HG03196 (cell line): ENCODE data around the gene PGD.
"Not testable (repeated sequence)": the region's sequence is repeated elsewhere in the genome, so short reads cannot be mapped to it uniquely, and the experiment has no call there.

ENCODE experiments used
- ATAC-seq: cut with Tn5 transposase; IDR thresholded peaks from one replicate; pipeline ENCODE4 v1.9.1; 2021; ENCODE audit not compliant: unreplicated experiment

Gene PGD

DNA sequence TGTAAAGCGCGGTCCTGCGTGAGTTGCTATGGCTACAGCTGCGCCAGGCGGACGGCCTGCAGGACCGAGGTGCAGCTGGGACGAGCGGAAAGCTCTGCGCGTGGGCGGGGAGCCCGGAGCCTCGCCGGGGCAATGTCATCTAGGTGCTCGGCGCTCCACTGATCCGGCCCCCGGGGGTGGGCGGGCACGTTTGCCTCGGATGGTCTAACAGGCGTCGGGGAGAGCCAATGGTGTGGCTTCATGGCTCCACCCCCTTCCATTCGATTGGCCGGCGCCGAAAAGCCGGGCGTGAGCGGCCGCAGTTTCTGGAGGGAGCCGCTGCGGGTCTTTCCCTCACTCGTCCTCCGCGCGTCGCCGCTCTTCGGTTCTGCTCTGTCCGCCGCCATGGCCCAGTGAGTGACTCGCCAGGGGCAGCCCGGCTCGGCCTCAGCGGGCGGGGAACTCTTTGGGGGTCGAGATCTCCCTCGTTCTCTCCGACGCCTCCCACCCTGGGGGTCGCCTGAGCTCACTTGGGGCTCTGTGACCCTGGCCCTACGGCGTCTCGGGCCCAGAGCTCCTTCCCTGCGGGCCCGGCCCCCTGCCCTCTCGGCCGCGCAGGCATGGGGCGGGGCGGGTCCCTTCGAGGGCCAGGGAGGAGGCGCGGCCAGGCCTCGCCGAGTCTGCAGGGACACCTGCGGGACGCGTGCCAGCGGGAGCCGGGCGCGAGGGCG is at the start of gene PGD:
PGD (plus strand) TSS at position 331 of the 710 bp plus-strand sequence; CDS start at position 385, 54 bp downstream.
- peak; percentile 91 for ATAC-seq

DNA sequence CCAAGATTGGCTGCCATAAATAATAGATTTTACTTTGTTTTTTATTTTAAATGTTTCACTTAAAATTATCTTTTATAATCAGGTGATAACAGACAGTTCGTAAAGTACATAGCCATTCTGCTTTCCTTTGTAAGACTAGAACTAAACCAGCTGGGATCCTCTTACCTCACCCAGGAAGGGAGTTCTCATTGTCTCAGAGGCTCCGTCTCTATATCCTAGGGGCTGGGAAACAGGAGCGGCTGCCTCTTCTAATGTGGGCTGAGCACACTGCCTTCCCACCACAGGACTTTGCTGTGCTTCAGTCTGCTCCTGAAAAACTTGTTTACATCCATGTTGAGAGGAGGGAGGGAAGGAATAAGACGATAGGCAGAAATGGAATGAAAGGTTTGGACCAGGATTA is 45.6 kb upstream of the PGD start:
- no peak for ATAC-seq

DNA sequence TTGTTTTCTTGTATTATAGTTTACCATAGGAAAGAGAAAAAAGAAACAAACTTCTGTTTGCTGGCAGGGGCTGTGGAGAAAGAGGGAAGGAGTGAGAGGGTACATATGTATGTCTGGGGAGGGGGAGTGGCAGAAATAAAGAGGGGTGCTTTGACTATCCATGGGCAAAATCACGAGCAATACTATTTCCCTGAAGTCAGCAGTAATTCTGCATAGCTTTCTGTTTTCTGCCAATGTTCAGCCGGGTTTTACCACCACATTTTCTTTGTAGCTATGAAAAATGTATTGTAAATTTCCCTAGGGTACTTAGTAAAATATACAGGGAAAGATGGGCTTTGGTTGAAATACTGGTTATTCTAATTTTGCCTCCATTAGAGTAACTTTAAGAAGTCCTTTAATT is 45.2 kb upstream of the PGD start:
- ATAC-seq: no peak

DNA sequence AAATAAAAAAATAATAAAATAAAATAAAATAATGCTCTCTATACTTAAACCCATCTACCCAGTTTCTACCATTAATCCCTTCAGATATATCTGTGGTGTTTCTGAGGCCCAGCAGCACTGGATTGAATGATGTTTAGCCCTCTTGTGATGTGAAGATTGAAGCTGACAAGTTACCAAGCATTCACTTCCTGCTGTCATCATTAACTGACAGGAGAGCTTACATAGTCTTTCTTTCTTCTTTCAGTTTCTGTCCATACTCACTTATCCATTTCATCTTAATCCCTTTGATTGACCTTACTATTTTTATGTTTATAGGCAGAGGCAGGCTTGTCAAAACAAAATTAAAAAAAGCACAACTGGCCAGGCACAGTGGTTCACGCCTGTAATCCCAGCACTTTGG is 38.8 kb upstream of the PGD start:
- ATAC-seq: no peak

DNA sequence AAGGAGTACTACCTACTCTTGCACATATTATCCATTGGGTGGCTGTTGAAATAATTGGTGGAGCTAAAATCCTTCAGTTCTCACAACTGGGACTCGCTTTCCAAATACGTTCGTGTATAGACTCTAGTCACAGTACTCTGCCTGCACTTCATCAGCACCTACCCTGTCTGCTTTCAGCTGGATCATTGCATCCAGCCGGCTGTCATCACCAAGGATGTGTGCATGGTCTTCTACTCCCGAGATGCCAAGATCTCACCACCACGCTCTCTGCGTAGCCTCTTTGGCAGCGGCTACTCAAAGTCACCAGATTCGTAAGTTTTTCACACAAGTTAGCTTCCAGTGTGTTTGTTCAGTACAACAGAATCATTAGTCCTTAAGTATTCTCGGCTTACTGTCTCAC is 37.3 kb upstream of the PGD start:
- no peak for ATAC-seq

DNA sequence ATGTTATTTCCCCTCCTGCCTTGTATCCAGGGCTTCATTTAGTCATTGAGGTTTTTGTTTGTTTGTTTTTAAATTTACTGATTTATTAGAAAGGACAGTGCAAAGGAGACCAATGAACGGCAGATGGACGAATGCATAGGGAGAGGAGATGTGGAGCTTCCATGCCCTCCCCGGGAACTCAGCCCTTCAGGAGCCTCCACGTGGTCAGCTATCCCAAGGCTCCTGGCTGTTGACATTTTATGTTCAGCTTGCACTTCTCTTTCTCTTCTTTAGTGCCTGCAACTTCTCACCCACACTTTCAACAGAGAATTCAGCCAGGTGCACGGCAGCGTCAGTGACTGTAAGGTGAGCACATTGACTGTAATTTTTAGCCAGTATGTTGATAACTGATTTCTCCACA is 30.7 kb upstream of the PGD start:
- no peak for ATAC-seq

DNA sequence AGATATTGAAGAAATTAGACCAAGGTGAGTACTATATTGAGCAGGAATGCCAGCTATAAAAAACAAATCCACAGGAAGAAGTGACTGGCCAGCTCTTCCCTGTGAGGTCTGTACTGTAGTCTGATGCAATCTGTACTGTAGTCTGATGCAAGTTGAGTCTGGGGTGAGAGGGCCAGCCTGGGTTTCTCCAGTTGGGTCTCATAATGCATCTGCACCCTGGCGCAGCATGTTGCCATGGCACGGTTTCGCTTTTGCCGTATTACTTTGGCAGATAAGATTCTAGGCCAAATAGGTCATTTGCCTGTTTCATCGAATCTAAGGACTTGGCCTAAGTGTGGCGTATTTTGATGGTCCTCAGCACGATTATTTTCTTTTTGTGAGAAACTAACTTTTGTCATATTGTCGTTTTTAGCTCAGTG is 24.4 kb upstream of the PGD start:
- no peak for ATAC-seq

DNA sequence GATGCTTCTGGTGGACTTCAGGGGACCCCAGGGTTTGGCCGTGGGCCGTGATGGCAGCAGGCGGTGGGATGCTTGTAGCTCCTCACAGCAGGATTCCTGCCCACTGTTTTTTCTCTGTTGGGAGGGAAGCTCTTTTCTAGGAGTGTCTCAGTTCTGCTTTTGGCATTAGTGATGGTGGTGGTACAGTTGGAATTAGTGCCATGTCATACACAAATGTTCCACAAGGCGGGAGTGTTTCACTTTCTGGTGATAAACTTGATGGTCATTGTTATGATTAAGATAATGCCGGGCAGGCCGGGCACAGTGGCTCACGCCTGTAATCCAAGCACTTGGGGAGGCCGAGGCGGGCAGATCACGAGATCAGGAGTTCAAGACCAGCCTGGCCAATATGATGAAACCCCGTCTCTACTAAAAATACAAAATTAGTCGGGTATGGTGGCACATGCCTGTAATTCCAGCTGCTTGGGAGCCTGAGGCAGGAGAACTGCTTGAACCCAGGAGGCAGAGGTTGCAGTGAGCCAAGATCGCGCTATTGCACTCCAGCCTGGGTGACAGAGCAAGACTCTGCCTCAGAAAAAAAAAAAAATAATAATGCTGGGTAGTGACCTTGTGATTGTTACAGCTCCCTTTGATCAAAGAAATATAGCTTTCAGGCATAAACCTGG is 21.4 kb upstream of the PGD start:
- not testable (repeated sequence) for ATAC-seq

DNA sequence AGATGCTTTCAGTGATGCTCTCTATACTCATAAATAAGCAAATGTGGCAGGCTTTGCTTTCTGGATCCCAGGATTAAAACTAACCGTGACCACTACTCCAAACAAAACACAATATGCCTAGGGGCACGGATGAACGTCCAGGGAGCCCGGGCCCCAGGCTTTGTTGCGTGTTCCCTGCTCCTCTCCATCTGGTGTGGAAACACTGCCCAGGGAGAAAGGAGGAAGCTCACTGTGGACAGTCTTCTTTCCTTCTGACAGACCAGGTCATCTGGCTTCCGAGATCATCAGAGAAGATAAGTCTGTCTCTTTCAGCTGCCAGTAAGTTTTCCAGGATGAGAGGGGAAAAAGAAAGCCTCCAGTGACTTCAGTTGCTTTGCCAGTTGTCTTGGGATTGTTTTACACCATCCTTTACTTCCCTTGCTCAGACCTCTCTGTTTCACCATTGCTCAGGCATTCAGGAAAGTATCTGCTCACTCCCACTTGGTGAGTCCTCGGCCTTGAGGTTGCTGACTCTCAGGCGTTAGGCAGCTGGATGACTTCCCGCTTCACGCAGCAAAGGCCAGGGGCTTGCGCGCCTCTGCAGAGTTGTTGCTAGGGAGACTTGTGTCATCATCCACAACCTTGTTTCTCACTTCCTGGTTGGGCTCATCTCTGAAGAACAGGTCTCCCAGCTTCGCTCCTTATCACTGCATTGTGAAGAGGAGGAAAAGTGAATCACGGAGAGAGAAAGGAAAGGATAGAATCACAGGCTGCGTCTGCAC is 20.6 kb upstream of the PGD start:
- ATAC-seq: no peak

DNA sequence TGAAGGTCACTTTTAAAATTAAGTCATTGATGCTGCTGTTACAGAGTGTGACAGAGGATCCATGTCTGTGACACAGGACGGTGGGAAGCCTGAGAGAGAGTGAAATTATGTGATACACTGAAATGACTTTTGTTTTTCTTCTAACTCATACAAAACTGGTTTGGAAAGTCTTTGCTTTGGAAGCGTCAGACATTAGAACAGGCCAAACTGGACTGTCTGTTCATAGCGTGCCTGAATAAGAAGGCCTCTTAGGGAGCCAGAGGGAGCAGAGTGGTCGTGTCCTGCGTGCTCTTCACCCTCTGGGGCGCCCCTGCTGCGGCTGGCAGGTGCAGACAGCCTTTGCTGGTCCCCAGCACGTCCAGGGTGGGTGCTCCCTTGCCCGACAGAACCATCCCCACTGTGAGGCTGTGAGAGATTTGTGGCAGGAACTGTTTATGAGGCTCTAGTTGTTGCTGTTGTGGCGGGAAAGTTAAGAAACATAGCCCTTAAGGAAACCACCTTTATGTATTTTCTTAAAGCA is 19.7 kb upstream of the PGD start:
- no peak for ATAC-seq

DNA sequence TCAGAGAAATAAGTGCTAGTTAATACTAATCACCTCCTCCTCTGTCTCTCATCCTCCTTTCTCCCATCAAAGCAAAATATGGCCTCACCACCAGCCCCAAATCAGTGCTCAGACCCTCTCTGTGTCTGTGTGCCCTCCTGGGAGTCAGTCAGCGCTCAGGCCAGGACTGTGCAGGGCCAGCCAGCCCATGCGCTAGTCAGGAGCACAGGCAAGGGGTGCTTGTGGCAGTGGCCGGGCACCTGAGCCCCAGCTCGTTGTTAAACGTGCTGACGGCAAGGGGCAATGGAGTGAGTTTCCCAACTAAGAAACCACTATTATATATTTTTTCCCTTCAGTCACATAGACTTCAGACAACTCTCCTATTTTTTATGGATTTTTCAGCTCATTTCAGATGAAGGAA is 19.2 kb upstream of the PGD start:
- ATAC-seq: no peak

DNA sequence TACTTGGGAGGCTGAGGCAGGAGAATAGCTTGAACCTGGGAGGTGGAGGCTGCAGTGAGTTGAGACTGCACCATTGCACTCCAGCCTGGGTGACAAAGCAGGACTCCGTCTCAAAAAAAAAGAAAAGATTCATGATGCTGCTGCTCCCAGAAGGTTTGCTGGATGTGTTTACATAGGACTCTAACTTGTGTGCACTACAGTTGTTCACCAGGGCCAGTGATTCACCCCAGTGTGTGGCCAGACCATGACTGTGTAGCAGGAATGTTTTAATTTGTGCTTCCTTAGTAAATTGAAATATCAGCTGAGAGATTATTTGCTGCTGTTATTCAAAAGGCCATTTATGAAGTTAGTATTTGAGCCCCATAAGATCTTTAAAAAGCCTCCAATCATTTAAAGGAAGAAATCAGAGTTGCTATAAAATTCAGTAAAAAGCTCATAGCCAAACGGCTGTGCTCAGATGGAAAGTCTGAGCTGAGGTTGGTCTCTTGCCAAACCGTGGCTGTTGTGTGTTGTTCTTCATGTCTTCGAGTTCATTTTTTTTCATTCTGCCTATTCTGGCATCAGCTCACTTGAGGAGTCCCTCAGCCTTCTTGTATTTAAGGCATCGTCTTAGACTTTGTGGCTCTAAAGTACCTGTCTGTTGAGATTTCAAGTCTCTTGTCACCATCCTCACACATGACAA is 18.1 kb upstream of the PGD start:
- no peak for ATAC-seq

DNA sequence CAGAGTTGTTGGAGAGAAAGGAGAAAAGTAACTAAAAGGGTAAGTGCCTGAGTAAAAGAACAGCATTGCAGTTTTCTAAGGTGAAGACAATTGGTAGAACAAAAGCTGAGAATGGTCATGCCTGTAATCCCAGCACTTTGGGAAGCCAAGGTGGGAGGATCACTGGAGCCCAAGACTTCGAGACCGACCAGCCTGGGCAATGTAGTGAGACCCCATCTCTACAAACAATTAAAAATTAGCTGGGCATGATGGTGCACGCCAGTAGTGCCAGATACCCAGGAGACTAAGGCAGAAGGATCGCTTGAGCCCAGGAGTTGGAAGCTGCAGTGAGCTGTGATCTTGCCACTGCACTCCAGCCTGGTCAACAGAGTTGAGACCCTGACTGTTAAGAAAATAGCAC is 15.2 kb upstream of the PGD start:
- ATAC-seq: no peak

DNA sequence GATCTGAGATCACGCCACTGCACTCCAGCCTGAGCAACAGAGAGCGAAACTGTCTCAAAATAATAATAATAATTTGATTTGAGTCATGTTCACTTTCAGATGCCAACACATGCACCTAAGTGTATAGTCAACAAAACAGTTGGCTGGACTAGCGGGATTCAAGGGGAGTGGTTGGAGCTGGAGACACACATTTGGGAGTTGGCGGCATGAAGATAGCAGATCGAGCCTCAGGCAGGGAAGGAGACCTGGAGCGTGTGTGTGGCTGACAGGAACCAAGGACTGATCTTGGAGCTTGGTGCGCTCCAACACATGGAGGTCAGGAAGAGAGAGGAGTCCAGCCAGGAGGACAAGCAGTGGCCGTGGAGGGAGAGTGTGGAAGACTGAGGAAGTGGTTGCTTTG is 14.6 kb upstream of the PGD start:
- ATAC-seq: no peak

DNA sequence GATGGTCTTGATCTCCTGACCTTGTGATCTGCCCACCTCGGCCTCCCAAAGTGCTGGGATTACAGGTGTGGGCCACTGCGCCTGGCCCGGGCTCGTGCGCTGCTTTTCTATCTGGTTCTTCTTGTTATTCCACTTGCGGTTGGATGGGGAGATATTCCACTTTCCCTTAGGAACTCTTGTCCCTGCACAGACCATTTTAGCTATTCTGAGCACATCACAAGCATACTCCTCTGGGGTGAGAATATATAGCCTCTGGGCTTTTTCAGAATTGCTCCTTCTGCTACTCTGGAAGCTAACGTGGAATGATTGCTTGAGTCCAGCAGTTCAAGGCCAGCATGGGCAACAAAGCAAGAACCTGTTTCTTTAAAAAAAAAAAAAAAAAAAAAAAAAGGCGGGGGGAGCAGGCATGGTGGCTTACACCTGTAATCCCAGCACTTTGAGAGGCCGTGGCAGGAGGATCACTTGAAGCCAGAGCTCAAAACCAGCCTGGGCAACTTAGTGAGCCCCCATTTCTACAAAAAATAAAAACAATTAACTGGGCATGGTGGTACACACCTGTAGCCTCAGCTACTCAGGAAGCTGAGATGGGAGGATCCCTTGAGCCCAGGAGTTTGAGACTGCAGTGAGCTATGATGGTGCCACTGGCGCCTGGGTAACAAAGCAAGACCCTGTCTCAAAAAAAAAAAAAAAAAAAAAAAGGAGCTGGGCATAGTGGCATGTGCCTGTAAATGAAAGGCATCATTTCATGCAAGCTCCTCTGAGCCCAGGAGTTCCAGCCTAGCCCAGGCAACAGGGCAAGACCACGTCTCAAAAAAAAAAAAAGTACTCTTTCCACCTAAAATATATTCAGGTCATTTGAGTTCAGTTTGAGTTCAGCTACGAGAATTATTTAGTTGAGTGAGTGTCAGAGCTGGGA is 11.8 kb upstream of the PGD start:
- ATAC-seq: no peak

DNA sequence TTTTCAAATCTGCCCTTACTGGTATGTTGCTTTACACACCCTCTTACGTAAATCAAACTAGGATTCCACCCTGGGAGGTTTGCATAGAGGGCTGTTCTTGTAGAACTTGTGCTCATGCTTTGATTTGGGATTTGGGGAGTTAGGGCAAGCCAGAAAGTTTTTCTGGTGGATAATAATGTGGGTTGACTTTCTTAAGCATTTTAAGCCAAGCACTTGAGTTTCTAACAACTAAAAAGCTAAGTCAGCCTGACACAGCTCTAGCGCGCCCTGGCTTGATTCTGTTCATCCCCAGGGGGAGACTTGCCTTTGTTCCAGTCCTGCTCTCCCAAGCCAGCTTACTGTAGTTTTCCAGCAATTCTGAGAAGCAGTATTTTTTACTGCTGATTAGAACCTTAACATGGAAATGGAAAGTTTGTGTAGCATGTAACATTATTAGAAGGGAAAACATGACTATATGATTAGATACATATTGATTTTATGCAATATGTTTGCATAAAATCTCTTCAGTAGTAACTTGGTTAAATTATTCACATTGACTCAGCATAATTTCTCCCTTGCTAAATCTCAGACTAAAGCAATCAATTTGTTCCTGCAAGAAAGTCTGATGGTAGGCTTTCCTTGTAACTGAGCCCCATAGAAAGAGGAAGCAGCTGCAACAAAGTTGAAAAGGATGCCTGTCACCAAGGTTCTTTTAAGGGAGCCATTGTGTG is 11.0 kb upstream of the PGD start:
- no peak for ATAC-seq

DNA sequence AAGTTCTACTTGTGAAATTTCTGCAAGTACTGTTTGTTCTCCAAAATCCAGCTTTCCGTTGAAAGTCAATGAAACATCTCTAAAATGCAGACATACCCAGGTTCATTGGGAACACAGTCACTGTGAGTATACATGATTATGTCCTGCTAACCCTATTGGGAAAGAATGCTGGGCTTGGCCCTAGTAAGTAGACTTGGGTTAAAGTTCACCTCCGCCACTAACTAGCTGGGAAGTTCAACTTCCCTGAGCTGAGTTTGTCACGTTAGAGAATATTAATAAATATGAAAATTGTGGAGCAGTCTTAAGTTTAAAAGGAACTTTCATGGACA is 10.5 kb upstream of the PGD start:
- no peak for ATAC-seq

DNA sequence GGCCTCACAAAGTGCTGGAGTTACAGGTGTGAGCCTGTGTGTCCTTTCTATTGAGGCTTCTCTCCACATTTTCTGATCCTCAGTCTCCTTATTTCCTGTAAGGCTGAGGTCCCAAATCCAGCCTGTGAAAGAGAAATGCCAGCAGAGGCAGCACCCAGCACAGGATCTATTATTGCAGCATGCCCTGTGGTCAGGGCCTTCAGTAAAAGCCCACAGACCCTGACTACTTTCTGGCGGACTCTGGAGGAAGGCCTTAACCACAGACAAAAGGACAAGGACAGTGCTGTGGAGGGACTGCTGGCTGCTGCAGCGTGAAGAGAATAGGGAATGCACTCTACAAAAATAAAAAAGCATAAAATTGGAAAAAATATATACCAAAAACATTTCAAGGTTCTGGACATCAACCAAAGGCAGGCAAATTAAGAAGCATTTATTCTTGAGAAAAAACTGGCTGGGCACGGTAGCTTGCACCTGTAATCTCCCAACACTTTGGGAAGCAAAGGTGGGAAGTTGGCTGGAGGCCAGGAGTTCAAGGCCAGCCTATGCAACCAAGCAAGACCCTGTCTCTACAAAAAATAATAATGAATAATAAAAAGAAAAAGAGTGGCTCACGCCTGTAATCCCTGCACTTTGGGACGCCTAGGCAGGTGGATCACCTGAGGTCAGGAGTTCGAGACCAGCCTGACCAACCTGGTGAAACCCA is 9.4 kb upstream of the PGD start:
- no peak for ATAC-seq

DNA sequence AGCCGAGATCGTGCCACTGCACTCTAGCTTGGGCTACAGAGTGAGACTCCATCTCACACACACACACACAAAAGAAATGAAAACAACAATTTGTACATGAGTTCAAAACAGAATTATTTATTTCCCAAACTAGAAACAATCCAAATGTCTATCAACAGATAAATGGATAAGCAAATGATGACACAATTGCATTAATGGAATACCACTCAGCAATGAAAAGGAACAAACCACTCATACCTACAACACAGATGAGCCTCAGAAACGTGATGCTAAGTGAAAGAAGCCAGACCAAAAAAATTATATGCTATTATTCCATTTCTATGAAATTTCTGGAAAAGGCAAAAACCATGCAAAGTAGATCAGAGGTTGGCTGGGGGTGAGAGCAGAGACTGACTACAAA is 2.0 kb upstream of the PGD start:
- no peak for ATAC-seq
